Fibroblast of pulmonary artery (primary cell): ENCODE data around the gene AKAP6.

Experiments
- DNase-seq: peaks from one replicate; pipeline ENCODE4 v3.0.0-alpha.2; 2010; ENCODE audit warnings: low read depth
- H3K4me3 ChIP-seq: replicated peaks from 2 replicates; pipeline ENCODE4 v1.5.1; 2011; ENCODE audit warnings: low read depth, mild to moderate bottlenecking, control low read depth, low read length, moderate library complexity
- CTCF ChIP-seq: IDR thresholded peaks from 2 replicates; pipeline ENCODE4 v1.5.1; 2011; ENCODE audit warnings: mild to moderate bottlenecking, control low read depth, low read length, inconsistent platforms; ENCODE audit errors: missing control alignments

The AKAP6 gene

DNA sequence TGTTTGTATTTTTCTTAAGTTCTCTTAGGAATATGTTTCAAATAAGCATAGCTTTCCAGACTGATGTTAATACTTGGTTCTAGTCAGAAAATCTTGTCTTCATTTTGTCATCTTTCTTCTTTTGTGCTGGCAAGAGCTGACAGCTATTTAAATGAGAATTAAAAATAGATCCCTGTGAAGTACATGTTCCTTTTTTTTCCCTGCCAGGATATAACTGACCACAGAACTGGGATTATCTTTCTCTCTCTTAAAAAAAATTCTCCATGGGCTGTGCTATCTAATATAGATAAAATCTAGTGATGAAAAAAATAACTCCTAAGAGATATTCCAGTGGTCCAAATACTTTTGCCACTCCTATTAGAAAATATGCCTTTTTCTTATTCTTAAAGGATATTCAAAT is 163.4 kb downstream of the AKAP6 start:
- H3K4me3 ChIP-seq = no peak overlapping the region
- DNase-seq = no peak

GRCh38 chr14:32494609-32495434 is 165.7 kb downstream of the AKAP6 start:
- no peak for TF ChIP-seq CTCF
- H3K4me3 ChIP-seq = no peak overlapping the region
- DNase-seq = no peak

More for the DNA sequence above, 163.4 kb downstream of the AKAP6 start:
- no peak for TF ChIP-seq CTCF

- TF ChIP-seq CTCF = no peak
- no peak overlapping the region for H3K4me3 ChIP-seq
- no peak for DNase-seq
Observed at GRCh38 chr14:32495435-32495734, 166.3 kb downstream of the AKAP6 start.

DNA sequence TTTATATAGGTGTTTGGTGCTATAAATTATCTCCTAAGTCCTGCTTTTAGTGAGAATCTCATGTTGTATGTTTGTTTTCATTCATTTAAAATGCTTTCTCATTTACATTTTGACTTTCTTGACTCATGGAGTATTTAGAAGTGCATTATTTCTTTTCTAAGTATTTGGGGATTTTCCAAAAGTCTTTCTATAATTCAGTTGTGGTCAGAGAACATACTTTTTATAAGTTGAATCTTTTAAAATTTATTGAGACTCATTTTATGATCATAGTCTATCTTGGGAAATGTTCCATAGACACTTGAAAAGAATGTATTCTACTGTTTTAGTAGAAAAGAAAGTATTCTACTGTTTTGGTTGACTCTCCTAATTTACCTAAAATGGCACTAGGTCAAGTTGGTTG is 168.2 kb downstream of the AKAP6 start:
- no peak for TF ChIP-seq CTCF
- no peak overlapping the region for H3K4me3 ChIP-seq
- DNase-seq = no peak

DNA sequence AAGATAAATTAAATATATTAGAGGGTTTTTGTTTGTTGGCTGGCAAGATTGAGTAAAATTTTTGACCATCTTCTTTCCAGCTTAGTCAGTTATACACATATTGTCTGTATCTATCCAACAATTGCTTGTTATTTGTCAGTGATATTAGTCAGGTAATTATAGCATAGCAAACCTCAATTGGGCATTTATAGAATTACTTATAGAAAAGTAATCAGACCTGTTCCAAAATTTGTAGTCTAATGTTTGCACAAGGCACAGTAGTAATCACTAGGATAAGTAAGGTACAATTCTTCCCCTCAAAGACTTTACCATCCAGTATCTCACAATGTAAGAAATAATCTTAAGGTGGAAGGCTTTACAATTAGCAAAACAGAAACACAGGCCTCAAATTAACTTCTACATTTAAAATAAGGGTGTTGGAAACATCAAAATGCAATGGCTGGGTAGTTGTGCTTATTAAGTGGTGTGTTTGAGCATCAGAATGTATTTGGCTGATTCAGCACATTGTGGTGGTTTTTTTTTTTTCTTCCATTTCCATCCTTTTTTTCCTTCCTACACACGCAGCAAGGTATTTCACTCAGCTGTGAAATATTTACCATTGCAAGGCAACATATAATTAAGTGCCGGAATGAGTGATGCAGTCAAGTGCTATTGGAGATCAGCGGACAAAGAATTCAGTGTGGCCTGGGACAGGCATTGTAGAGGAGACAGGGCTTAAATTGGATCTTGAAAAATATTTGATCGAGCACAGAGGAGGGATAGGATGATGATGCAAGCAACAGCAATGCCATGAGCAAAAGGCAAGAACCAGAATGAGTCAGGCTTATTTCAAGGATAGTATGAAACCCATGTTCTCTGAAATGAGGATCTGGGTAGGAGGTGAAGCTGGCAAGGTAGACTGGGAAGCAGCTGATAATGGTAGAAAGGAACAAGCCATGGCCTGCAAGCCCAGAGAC is 178.2 kb downstream of the AKAP6 start:
- no peak for TF ChIP-seq CTCF
- peak; percentile 77 for DNase-seq
- H3K4me3 ChIP-seq = no peak overlapping the region

- no peak for TF ChIP-seq CTCF
- peak; percentile 42 for DNase-seq
- no peak overlapping the region for H3K4me3 ChIP-seq
Observed at GRCh38 chr14:32508281-32508680, 179.2 kb downstream of the AKAP6 start.
